T-helper 1 cell treated with Interleukin-12 subunit alpha and Interleukin-12 subunit beta and Interleukin-4 antibody, amounts not matched to agents 30 μg/mL and 1 μg/mL, for 36 hours (primary cell): ENCODE results near the gene OR1S2.
"Not testable (repeated sequence)": the region's sequence is repeated elsewhere in the genome, so short reads cannot be mapped to it uniquely, and the experiment has no call there.

Experiments used
- H3K27ac Mint-ChIP-seq: one replicate; pipeline ENCODE4 v1.8.0; 2021; ENCODE audit warnings: mild to moderate bottlenecking, mixed read lengths
- H3K27me3 Mint-ChIP-seq: one replicate; pipeline ENCODE4 v1.8.0; 2021; ENCODE audit warnings: low read depth, mixed read lengths
- H3K36me3 Mint-ChIP-seq: one replicate; pipeline ENCODE4 v1.8.0; 2021; ENCODE audit warnings: low read depth, mixed read lengths
- H3K4me1 Mint-ChIP-seq: one replicate; pipeline ENCODE4 v1.8.0; 2021; ENCODE audit warnings: low read depth, mixed read lengths
- H3K4me3 Mint-ChIP-seq: one replicate; pipeline ENCODE4 v1.8.0; 2021; ENCODE audit warnings: mild to moderate bottlenecking, moderate library complexity, mixed read lengths
- H3K9me3 Mint-ChIP-seq: one replicate; pipeline ENCODE4 v1.8.0; 2021; ENCODE audit warnings: mixed read lengths

Gene OR1S2

GRCh38 chr11:58204042-58204441 lies at the start of gene OR1S2:
TSS of gene OR1S2 (minus strand) at chr11:58204142. CDS start at chr11:58204142, 0 bp downstream.
- H3K4me1 Mint-ChIP-seq = no peaks in the 10 kb centered on the region
- H3K27ac Mint-ChIP-seq = no peak within 1 kb of the TSS
- H3K4me3 Mint-ChIP-seq = no peak within 1 kb of the TSS
- no peaks in the 10 kb centered on the region for H3K27me3 Mint-ChIP-seq
- H3K9me3 Mint-ChIP-seq = no peaks in the 10 kb centered on the region
- H3K36me3 Mint-ChIP-seq = no peaks in the 10 kb centered on the region

- H3K4me3 Mint-ChIP-seq = no peak overlapping the region
- no peak overlapping the region for H3K27ac Mint-ChIP-seq
- no peaks in the 10 kb centered on the region for H3K27me3 Mint-ChIP-seq
- H3K4me1 Mint-ChIP-seq = no peaks in the 10 kb centered on the region
- peaks cover 7% of the 10 kb centered on the region for H3K9me3 Mint-ChIP-seq
- no peaks in the 10 kb centered on the region for H3K36me3 Mint-ChIP-seq
These were observed 40.0 kb upstream of the OR1S2 start for GRCh38 chr11:58243954-58244353.

DNA sequence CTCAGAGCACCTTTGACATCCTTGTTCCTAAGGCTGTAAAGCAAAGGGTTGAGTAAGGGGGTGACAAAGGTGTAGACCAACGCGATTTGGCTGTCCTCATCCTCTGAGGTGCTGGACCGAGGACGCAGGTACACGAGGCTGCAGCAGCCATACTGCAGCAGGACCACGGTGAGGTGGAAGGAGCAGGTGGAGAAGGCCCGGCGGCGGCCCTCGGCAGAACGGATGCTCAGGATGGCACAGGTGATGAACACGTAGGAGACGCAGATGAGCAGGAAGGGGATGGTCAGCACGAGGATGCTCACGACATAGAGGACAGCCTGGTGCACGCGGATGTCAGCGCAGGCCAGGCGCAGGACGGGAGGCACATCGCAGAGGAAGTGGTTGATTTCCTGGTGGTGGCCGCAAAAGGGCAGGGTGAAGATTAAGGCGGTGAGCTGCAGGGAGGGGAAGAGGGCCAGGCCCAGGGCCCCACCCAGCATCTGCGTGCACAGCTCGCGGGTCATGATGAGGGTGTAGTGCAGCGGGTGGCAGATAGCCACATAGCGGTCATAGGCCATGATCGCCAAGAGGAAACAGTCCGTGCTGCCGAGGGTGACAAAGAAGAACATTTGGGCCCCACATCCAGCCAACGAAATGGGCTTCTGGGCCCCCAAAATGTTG lies 24.1 kb upstream of the OR1S2 start:
- no peaks in the 10 kb centered on the region for H3K9me3 Mint-ChIP-seq
- no peaks in the 10 kb centered on the region for H3K36me3 Mint-ChIP-seq
- no peak overlapping the region for H3K27ac Mint-ChIP-seq
- H3K4me3 Mint-ChIP-seq = no peak overlapping the region
- H3K4me1 Mint-ChIP-seq = no peaks in the 10 kb centered on the region
- H3K27me3 Mint-ChIP-seq = no peaks in the 10 kb centered on the region

DNA sequence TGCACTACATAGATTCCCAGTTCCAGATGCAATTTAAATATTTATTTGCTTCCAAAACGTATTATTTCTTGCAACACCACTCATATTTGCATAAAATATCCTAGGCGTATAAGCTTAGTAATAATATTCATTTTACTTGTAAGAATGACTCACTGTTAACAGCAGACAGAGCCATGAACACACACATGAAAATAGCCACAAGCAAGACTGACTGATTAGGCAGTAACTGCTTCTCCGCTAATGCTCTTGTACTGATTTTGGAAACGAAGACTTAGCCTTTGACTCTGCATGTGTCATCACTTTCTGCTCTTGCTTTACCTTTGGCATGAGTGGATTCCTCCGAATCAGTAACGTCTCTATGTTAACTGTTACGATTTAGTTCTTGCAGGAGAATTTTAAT lies 18.8 kb upstream of the OR1S2 start:
- no peak overlapping the region for H3K4me3 Mint-ChIP-seq
- H3K4me1 Mint-ChIP-seq = no peaks in the 10 kb centered on the region
- H3K9me3 Mint-ChIP-seq = no peaks in the 10 kb centered on the region
- H3K36me3 Mint-ChIP-seq = no peaks in the 10 kb centered on the region
- H3K27ac Mint-ChIP-seq = no peak overlapping the region
- no peaks in the 10 kb centered on the region for H3K27me3 Mint-ChIP-seq

GRCh38 chr11:58216476-58216875 lies 12.5 kb upstream of the OR1S2 start:
- H3K27ac Mint-ChIP-seq = no peak overlapping the region
- no peaks in the 10 kb centered on the region for H3K36me3 Mint-ChIP-seq
- H3K27me3 Mint-ChIP-seq = no peaks in the 10 kb centered on the region
- no peak overlapping the region for H3K4me3 Mint-ChIP-seq
- H3K9me3 Mint-ChIP-seq = no peaks in the 10 kb centered on the region
- H3K4me1 Mint-ChIP-seq = no peaks in the 10 kb centered on the region

DNA sequence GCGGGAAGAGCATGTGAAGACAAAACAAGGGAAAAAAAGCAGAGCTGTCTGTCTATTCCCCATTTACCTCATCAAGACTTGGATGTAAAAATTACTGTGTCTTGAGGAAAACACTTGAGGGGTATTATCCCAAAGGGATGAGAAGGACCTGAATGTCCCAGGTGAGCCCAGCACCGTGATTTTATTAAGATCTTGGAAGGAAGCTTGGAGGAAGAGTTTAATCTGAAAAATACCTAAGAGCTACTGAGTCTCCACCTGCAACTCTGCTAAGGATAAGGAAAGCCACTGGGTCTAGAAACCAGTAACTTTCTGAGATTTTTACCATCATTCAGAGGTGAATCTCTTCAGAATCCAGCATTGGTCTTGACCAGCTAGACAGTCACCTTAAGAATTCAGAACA lies 8.5 kb upstream of the OR1S2 start, which contains the start of gene OR1S1:
TSS of gene OR1S1 (plus strand) at position 301 of the 400 bp plus-strand sequence.
- H3K36me3 Mint-ChIP-seq, H3K4me3 Mint-ChIP-seq, H3K27ac Mint-ChIP-seq, H3K4me1 Mint-ChIP-seq, H3K27me3 Mint-ChIP-seq, H3K9me3 Mint-ChIP-seq: not testable (repeated sequence)

DNA sequence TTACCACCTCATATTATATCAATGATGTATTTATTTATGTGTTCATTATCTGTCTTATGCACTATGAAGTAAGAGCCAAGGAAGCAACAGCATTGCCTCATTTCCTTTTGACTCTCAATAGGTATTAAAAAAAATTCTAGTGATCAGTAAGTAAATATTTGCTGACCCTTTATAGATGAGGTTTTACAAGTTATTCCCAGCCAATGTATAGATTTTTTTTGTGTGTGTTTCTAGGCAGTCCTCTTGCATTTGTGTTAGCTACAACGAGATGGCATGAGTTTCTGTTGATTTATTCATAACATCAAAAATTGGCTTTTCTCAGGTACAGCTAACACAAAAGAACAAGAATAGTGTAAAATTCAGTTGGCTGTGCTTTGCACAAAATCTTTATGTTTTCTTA lies 4.7 kb downstream of the OR1S2 start:
- no peaks in the 10 kb centered on the region for H3K27me3 Mint-ChIP-seq
- no peak overlapping the region for H3K4me3 Mint-ChIP-seq
- H3K36me3 Mint-ChIP-seq = no peaks in the 10 kb centered on the region
- H3K27ac Mint-ChIP-seq = no peak overlapping the region
- no peaks in the 10 kb centered on the region for H3K4me1 Mint-ChIP-seq
- no peaks in the 10 kb centered on the region for H3K9me3 Mint-ChIP-seq

DNA sequence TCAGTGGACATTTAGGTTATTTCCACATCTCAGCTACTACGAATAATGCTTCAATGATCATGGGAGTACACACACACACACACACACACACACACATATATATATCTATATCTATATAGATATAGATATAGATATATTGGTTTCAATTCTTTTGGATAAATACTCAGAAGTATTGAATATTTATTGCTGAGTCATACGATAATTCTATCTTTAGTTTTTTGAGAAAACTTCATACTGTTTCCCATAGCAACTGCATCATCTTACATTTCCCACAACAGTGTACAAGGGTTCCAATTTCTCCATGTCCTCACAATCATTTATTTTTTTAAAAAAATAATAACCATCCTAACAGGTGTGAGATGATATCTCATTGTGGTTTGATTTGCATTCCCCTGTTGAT lies 8.0 kb downstream of the OR1S2 start:
- Mint-ChIP-seq H3K4me1 (no peaks in the 10 kb centered on the region), H3K27me3 (no peaks in the 10 kb centered on the region), H3K36me3 (no peaks in the 10 kb centered on the region), H3K9me3 (no peaks in the 10 kb centered on the region), H3K27ac (no peak overlapping the region), H3K4me3 (no peak overlapping the region)

DNA sequence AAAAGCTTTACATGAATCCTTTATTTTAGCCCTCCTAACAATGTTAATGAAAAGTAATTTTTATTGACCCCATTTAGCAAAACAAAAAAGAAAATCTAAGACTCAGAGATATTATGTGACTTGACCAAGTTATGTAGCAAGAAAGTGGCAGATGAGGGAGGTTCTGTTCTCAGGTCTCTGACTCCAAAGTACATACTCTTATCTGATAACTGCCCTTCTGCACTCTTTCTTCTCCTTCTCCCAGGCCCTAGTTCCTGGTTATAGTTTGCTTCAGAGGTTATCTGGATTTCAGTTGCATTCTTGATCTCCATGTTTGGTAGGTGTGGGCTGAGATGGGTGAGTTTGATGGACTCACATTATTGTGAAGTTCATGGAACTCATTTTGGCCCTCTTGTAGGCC lies 10.6 kb downstream of the OR1S2 start:
- no peaks in the 10 kb centered on the region for H3K9me3 Mint-ChIP-seq
- H3K4me3 Mint-ChIP-seq = no peak overlapping the region
- H3K27ac Mint-ChIP-seq = no peak overlapping the region
- H3K4me1 Mint-ChIP-seq = no peaks in the 10 kb centered on the region
- no peaks in the 10 kb centered on the region for H3K36me3 Mint-ChIP-seq
- H3K27me3 Mint-ChIP-seq = no peaks in the 10 kb centered on the region

GRCh38 chr11:58192229-58192628 lies 11.7 kb downstream of the OR1S2 start:
- Mint-ChIP-seq H3K27me3 (no peaks in the 10 kb centered on the region), H3K4me1 (no peaks in the 10 kb centered on the region), H3K36me3 (no peaks in the 10 kb centered on the region), H3K4me3 (no peak overlapping the region), H3K27ac (no peak overlapping the region), H3K9me3 (no peaks in the 10 kb centered on the region)

GRCh38 chr11:58188770-58189169 lies 15.2 kb downstream of the OR1S2 start, which contains the start of gene OR9Q2:
TSS of gene OR9Q2 (plus strand) at chr11:58189070. CDS start at chr11:58190491, 1,421 bp downstream.
- H3K27me3 Mint-ChIP-seq = no peaks in the 10 kb centered on the region
- no peaks in the 10 kb centered on the region for H3K36me3 Mint-ChIP-seq
- H3K9me3 Mint-ChIP-seq = no peaks in the 10 kb centered on the region
- H3K4me3 Mint-ChIP-seq = no peak within 1 kb of the TSS
- no peak within 1 kb of the TSS for H3K27ac Mint-ChIP-seq
- H3K4me1 Mint-ChIP-seq = no peaks in the 10 kb centered on the region

- no peaks in the 10 kb centered on the region for H3K36me3 Mint-ChIP-seq
- no peaks in the 10 kb centered on the region for H3K27me3 Mint-ChIP-seq
- H3K4me3 Mint-ChIP-seq = no peak overlapping the region
- H3K27ac Mint-ChIP-seq = no peak overlapping the region
- H3K4me1 Mint-ChIP-seq = no peaks in the 10 kb centered on the region
- H3K9me3 Mint-ChIP-seq = no peaks in the 10 kb centered on the region
These were observed 17.0 kb downstream of the OR1S2 start for GRCh38 chr11:58186938-58187337.

DNA sequence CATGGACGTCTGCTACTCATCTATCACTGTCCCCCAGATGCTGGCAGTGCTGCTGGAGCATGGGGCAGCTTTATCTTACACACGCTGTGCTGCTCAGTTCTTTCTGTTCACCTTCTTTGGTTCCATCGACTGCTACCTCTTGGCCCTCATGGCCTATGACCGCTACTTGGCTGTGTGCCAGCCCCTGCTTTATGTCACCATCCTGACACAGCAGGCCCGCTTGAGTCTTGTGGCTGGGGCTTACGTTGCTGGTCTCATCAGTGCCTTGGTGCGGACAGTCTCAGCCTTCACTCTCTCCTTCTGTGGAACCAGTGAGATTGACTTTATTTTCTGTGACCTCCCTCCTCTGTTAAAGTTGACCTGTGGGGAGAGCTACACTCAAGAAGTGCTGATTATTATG lies 24.3 kb downstream of the OR1S2 start:
- Mint-ChIP-seq H3K4me3 (no peak overlapping the region), H3K36me3 (no peaks in the 10 kb centered on the region), H3K27ac (no peak overlapping the region), H3K9me3 (no peaks in the 10 kb centered on the region), H3K27me3 (no peaks in the 10 kb centered on the region), H3K4me1 (no peaks in the 10 kb centered on the region)

DNA sequence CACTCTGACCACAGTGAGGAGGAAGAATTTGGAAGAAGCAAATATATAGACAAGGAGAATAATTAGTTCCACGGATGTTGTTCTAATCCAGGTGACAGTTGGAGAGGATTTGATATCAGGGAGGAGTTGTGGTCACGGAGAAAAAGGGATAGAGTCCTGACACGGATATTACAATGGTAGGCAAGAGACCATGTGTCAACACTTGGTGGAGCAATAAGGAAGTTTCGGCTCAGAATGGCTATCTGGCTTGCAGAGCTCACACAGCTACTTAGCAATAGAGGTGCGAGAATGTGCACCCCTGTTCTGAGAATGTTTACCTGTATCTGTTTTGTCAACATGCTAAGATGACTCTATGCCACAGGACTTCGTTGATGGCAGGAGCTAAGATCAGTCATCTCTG lies 25.5 kb downstream of the OR1S2 start:
- Mint-ChIP-seq H3K9me3 (no peaks in the 10 kb centered on the region), H3K4me3 (no peak overlapping the region), H3K27me3 (no peaks in the 10 kb centered on the region)

DNA sequence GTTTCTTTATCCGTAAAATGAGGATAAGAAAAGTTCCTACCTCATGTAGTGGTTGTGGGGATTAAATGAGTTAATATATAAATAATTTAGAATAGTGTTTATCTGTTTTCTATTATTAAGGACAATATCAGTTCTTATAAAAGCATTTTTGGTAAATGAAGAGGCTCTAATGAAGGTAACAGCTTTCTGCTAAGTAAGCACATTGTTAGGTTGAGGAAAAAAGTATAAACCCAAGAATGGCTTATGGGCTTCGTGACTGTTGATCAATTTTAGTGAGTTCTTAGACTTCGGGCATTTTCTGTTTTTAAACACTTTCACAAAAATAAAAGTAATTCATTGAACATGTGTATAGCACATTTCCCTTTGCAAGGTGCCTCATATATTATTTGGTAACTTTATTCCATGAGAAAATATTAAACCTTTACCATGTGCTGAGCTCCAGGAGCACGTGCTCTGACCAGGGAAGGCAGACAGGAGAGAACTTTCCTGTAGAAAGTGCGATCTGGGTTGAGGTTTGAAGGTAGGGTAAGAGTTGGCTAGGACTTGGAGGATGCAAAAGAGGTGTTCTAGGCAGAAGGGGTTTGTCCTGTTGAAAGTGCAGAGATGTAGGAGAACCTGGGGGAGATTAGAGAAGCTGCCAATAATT lies 26.4 kb downstream of the OR1S2 start:
- H3K36me3 Mint-ChIP-seq = no peaks in the 10 kb centered on the region
- no peaks in the 10 kb centered on the region for H3K9me3 Mint-ChIP-seq
- H3K27me3 Mint-ChIP-seq = no peaks in the 10 kb centered on the region
- H3K4me1 Mint-ChIP-seq = no peaks in the 10 kb centered on the region
- no peak overlapping the region for H3K27ac Mint-ChIP-seq
- H3K4me3 Mint-ChIP-seq = no peak overlapping the region

More for the DNA sequence above, 25.5 kb downstream of the OR1S2 start:
- Mint-ChIP-seq H3K36me3 (no peaks in the 10 kb centered on the region), H3K27ac (no peak overlapping the region), H3K4me1 (no peaks in the 10 kb centered on the region)
